GM12874 (cell line): ENCODE results near the gene PLB1.

Experiments
- TF ChIP-seq, protein P1 (sequence below): IDR thresholded peaks from 2 replicates; pipeline ENCODE4 v1.5.1; 2011; ENCODE audit warnings: low read depth, mild to moderate bottlenecking, control low read depth, low read length, moderate library complexity; ENCODE audit not compliant: insufficient read depth

PLB1 gene

DNA sequence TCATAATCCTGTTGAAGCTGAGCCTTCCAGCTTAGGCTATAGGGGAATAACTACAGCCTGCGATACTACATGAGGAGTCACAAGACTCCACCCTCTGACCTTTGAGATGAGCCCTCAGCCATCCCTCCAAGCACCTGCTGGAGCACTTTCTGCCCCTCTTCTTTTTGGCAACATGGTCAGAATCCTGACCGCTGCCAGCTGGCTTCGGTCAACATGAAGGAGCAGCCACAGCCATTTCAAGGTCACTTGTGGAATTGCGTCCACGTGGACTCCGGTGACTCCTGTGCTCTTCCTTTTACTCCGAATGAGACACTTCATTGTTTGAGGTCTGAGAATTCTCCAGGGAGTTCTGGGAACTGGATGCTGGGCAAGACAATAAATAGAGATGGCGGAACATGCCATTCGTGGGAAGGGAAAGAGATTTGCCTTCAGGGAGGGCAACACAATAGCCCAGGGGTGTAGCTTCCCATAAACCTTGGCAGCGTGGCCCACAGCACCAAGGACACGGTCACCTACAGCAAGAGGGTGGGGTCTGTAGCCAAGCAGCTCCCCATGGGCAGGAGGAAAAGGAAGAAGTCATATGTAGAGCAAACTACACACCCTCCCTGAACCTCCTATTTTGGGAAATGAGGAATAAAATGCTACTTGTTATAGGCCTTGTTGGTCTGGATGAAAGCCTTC is 182.5 kb downstream of the PLB1 start:
- TF ChIP-seq, protein P1, sequence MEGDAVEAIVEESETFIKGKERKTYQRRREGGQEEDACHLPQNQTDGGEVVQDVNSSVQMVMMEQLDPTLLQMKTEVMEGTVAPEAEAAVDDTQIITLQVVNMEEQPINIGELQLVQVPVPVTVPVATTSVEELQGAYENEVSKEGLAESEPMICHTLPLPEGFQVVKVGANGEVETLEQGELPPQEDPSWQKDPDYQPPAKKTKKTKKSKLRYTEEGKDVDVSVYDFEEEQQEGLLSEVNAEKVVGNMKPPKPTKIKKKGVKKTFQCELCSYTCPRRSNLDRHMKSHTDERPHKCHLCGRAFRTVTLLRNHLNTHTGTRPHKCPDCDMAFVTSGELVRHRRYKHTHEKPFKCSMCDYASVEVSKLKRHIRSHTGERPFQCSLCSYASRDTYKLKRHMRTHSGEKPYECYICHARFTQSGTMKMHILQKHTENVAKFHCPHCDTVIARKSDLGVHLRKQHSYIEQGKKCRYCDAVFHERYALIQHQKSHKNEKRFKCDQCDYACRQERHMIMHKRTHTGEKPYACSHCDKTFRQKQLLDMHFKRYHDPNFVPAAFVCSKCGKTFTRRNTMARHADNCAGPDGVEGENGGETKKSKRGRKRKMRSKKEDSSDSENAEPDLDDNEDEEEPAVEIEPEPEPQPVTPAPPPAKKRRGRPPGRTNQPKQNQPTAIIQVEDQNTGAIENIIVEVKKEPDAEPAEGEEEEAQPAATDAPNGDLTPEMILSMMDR: no peak

- TF ChIP-seq, protein P1: no peak
Measured at GRCh38 chr2:28678944-28679343, 183.1 kb downstream of the PLB1 start.

GRCh38 chr2:28680657-28681056 is 184.8 kb downstream of the PLB1 start:
- TF ChIP-seq, protein P1: no peak

DNA sequence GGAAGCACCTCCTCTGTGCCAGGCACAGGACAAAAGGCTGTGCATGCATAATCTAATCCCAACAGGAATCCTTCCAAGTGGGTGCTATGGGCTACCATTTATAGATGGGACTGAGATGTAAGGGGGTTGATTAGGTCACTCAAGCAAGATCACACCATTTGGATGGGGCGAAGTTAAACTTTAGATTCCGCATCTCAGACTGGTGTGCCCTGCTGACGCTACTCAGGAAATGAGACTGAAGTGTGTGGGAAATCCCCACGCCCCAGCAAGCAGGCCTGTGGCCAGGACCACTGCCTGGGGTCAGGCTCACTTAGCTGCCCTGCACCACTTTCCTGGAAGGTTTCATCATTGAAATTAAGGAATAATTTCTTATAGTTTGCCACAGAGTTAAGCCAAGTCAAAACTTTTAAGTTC is 185.3 kb downstream of the PLB1 start:
- TF ChIP-seq, protein P1: no peak

DNA sequence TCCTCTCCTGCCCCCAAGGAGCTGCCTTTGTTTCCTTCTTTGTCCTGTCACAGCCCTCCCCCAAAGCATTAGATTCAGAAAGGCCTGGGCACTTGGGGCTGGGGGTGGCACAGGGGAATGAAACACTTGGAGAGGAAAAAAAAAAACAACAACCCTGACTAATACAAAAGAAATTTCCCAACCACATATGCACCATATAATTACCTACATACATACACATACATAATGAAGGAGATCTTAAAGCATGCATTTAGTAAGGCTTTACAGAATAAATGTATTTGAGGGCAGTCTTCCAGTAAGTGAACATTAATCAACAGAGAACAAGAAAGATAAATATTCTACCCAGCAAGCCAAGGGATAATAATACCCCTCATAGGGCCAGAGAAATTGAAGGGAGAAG is 185.7 kb downstream of the PLB1 start:
- TF ChIP-seq, protein P1: no peak

DNA sequence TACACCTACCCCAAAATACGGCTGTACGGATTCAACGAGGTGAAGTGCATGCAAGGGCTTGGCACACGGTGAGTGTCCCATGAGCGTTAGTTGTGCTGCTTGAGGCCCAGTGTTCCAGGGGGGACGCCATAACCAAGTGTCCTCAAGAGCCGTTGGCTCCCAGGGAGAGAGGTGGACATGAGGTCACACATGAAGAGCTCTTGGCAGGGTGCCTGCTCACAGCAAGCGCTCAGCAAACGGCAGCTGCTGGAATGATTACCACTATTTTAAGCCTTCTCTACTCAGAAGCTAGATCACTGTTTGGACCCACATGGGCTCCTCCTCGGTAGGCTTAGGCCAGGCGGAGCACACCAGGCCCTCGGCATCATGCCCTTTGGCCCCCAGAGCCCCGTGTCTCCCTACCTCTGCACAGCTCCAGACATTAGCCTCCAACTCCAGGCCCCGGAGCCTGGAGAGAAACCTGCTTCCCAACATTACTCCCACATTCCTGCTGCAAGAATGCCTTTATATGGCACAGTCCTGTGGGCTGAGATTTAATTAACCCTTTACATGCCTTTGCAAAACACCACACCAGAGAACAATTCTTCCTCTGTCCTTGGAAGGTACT is 187.3 kb downstream of the PLB1 start:
- TF ChIP-seq, protein P1: no peak

GRCh38 chr2:28684142-28684858 is 188.4 kb downstream of the PLB1 start:
- TF ChIP-seq, protein P1: no peak
